Neural cell (in vitro differentiated cells): ENCODE measurements around the gene SCP2. TPM values are rescaled to one million over a fixed set of nuclear protein-coding genes. Genes with fewer than 3 reads are reported as not detected.

ENCODE experiments used
- H2AFZ ChIP-seq: fragments of 200-600, 300-800 bp; sonication (generic), shearing (Covaris generic); 2 replicates; pipeline ENCODE4 v1.6.0; 2014; ENCODE audit warnings: low read depth, mild to moderate bottlenecking, antibody characterized with exemption, low read length, moderate library complexity
- H3F3A ChIP-seq: fragments of 200-600 bp; shearing (Covaris generic); 2 replicates; pipeline ENCODE4 v1.6.1; 2016; ENCODE audit warnings: mild to moderate bottlenecking, moderate library complexity, mixed read lengths, antibody characterized with exemption, low read length; ENCODE audit not compliant: insufficient read depth, poor library complexity, severe bottlenecking
- H3K27ac ChIP-seq: fragments of 200-600, 300-800 bp; sonication (generic), shearing (Covaris generic); 2 replicates; pipeline ENCODE4 v1.5.1; 2014; ENCODE audit warnings: mild to moderate bottlenecking, low read length, moderate library complexity
- H3K27me3 ChIP-seq: fragments of 300-800, 200-600 bp; sonication (generic), shearing (Covaris generic); 2 replicates; pipeline ENCODE4 v1.6.0; 2014; ENCODE audit warnings: mild to moderate bottlenecking, low read depth, low read length, moderate library complexity; ENCODE audit not compliant: insufficient read depth
- H3K36me3 ChIP-seq: fragments of 300-800, 200-600 bp; sonication (generic), shearing (Covaris generic); 2 replicates; pipeline ENCODE4 v1.5.1; 2014; ENCODE audit warnings: mild to moderate bottlenecking, antibody characterized with exemption, low read length, moderate library complexity; ENCODE audit not compliant: insufficient read depth
- H3K4me2 ChIP-seq: fragments of 300-800, 200-600 bp; sonication (generic), shearing (Covaris generic); 2 replicates; pipeline ENCODE4 v1.6.0; 2014; ENCODE audit warnings: mild to moderate bottlenecking, low read length
- H3K4me3 ChIP-seq: fragments of 300-800, 200-600 bp; sonication (generic), shearing (Covaris generic); 2 replicates; pipeline ENCODE4 v1.5.1; 2014; ENCODE audit warnings: mild to moderate bottlenecking, low read length, moderate library complexity
- H3K79me2 ChIP-seq: fragments of 200-600 bp; shearing (Covaris generic); replicated peaks from 2 replicates; pipeline ENCODE4 v1.6.0; 2014; ENCODE audit warnings: mild to moderate bottlenecking, low read length, moderate library complexity; ENCODE audit not compliant: insufficient read depth
- H3K9ac ChIP-seq: fragments of 300-800, 200-600 bp; sonication (generic), shearing (Covaris generic); 2 replicates; pipeline ENCODE4 v1.6.1; 2016; ENCODE audit warnings: mild to moderate bottlenecking, low read length, mixed read lengths
- H3K9me2 ChIP-seq: fragments of 200-600 bp; shearing (Covaris generic); 2 replicates; pipeline ENCODE4 v1.6.1; 2016; ENCODE audit warnings: mild to moderate bottlenecking, low read length, mixed read lengths; ENCODE audit not compliant: insufficient read depth
- H3K9me3 ChIP-seq: fragments of 200-600, 300-800 bp; sonication (generic), shearing (Covaris generic); 2 replicates; pipeline ENCODE4 v1.6.1; 2016; ENCODE audit warnings: mild to moderate bottlenecking, mixed run types, low read length, moderate library complexity, mixed read lengths
- H4K20me1 ChIP-seq: fragments of 200-600 bp; shearing (Covaris generic); 2 replicates; pipeline ENCODE4 v1.6.1; 2016; ENCODE audit warnings: mild to moderate bottlenecking, mixed run types; ENCODE audit not compliant: insufficient read depth
- EP300 ChIP-seq: fragments of 450-650 bp; conservative IDR thresholded peaks from 2 replicates; pipeline ENCODE4 v1.6.1; 2014; ENCODE audit warnings: antibody characterized with exemption, mild to moderate bottlenecking, moderate library complexity; ENCODE audit not compliant: poor library complexity, severe bottlenecking
- POLR2AphosphoS5 ChIP-seq: IDR thresholded peaks from 2 replicates; pipeline ENCODE4 v1.6.1; 2012
- polyA plus RNA-seq: library from polyadenylated mRNA; depleted of rRNA; stranded (reverse); fragments of >200 nt; gene quantifications from 2 replicates; pipeline ENCODE4 v1.2.3, GENCODE V29; 2014
- small RNA-seq, 3 experiments: library from RNA; depleted of rRNA; stranded (forward); fragments of <200 nt; gene quantifications; one replicate each; pipeline ENCODE3, GENCODE V24; 2012

SCP2 gene
- polyA plus RNA-seq, 1 donor from 2014 or later, result 182 TPM

- no peaks in the 10 kb centered on the region for H3K9me3 ChIP-seq
- H3K27me3 ChIP-seq, result no peaks in the 10 kb centered on the region
- no peak overlapping the region for H3K27ac ChIP-seq
- H3K9me2 ChIP-seq, result no peaks in the 10 kb centered on the region
- no peak overlapping the region for H3K9ac ChIP-seq
- no peaks in the 10 kb centered on the region for H3K36me3 ChIP-seq
- H3K79me2 ChIP-seq, result no peaks in the 10 kb centered on the region
- no peaks in the 10 kb centered on the region for H4K20me1 ChIP-seq
- TF ChIP-seq POLR2AphosphoS5 (no peak), EP300 (no peak)
- H3K4me3 ChIP-seq, result no peak overlapping the region
- no peak overlapping the region for H2AFZ ChIP-seq
- H3F3A ChIP-seq, result no peaks in the 10 kb centered on the region
- no peak overlapping the region for H3K4me2 ChIP-seq
These were observed 167.4 kb downstream of the SCP2 start for GRCh38 chr1:53094533-53094919.

Small RNA genes within 50 kb of the gene (small RNA-seq; reads per million reads assigned to genes)
- gene AC099677.1, result 0 reads per million in 3 experiments
- 0 reads per million in 3 experiments for gene AC099677.2
- gene HIGD1AP11, result 0 reads per million in 3 experiments
- gene MIR1273F, result 0 reads per million in 3 experiments
- gene MIR1273G, result 0 reads per million in 3 experiments
- gene MIR5095, result 0 reads per million in 3 experiments

Other genes starting within 250 kb of the SCP2 start
- gene COA7, start 228.9 kb upstream of the SCP2 start, polyA plus RNA-seq, result 10.3 and 11.6 TPM in 2 replicates
- gene ZYG11B, start 200.8 kb upstream of the SCP2 start, polyA plus RNA-seq, result 48.7 and 52.8 TPM in 2 replicates
- 0.40 and 0.66 TPM in 2 replicates for gene ZYG11A, start 84.5 kb upstream of the SCP2 start, polyA plus RNA-seq
- 2.9 and 6.8 TPM in 2 replicates for gene ECHDC2, start 5.5 kb upstream of the SCP2 start, polyA plus RNA-seq
- gene PODN, start 134.9 kb downstream of the SCP2 start, polyA plus RNA-seq, result 0.07 and 0.20 TPM in 2 replicates
- gene SLC1A7, start 215.4 kb downstream of the SCP2 start, polyA plus RNA-seq, result not detected in 2 replicates